WTC11 (cell line): Measurements from ENCODE around the gene RBM20. TPM values are rescaled to one million over a fixed set of nuclear protein-coding genes. Genes with fewer than 3 reads are reported as not detected.

Source experiments
- ATAC-seq: fragments of 200-7000 bp; cut with Tn5 transposase; 2 replicates; pipeline ENCODE4 v1.10.0; 2021; ENCODE audit warnings: mild to moderate bottlenecking, moderate library complexity
- CTCF ChIA-PET: fragments of 300-600 bp; sonication (Branson Sonifier 250); formaldehyde crosslinking; loops from one replicate; lab custom pipeline; 2021; ENCODE audit warnings: antibody characterized with exemption; lab: Charles Lee
- POLR2A ChIA-PET: fragments of 350-600 bp; sonication (Branson Sonifier 250); formaldehyde crosslinking; loops from one replicate; lab custom pipeline; 2021; ENCODE audit warnings: antibody characterized with exemption; lab: Charles Lee
- DNase-seq: peaks from one replicate; pipeline ENCODE4 v3.0.0; 2021; ENCODE audit warnings: low spot score
- H3K27ac Mint-ChIP-seq: 2 replicates; pipeline ENCODE4 v1.8.0; 2021; ENCODE audit warnings: mixed read lengths
- H3K27me3 Mint-ChIP-seq: 2 replicates; pipeline ENCODE4 v1.8.0; 2021; ENCODE audit warnings: low read depth, mild to moderate bottlenecking, moderate library complexity, mixed read lengths
- H3K36me3 Mint-ChIP-seq: 2 replicates; pipeline ENCODE4 v1.8.0; 2021; ENCODE audit warnings: mixed read lengths
- H3K4me1 Mint-ChIP-seq: 2 replicates; pipeline ENCODE4 v1.8.0; 2022; ENCODE audit warnings: mixed read lengths
- H3K4me3 Mint-ChIP-seq: 2 replicates; pipeline ENCODE4 v1.8.0; 2021; ENCODE audit warnings: mild to moderate bottlenecking, moderate library complexity, mixed read lengths
- H3K9me3 Mint-ChIP-seq: 2 replicates; pipeline ENCODE4 v1.8.0; 2021; ENCODE audit warnings: mixed read lengths
- ATF2 ChIP-seq: sonication (generic); formaldehyde crosslinking; IDR thresholded peaks from 2 replicates; pipeline ENCODE4 v1.8.1; 2022; ENCODE audit warnings: low read depth, missing genetic modification reagents, borderline replicate concordance
- ATF3 ChIP-seq: sonication (generic); formaldehyde crosslinking; conservative IDR thresholded peaks from 2 replicates; pipeline ENCODE4 v1.8.1; 2022; ENCODE audit warnings: mild to moderate bottlenecking, missing genetic modification reagents
- ATF6 ChIP-seq: sonication (generic); formaldehyde crosslinking; IDR thresholded peaks from 2 replicates; pipeline ENCODE4 v1.8.1; 2023; ENCODE audit warnings: mild to moderate bottlenecking, missing genetic modification reagents
- CBFB ChIP-seq: sonication (generic); formaldehyde crosslinking; IDR thresholded peaks from 2 replicates; pipeline ENCODE4 v1.8.1; 2022; ENCODE audit warnings: mild to moderate bottlenecking, low read depth, missing genetic modification reagents
- CREB1 ChIP-seq: sonication (generic); formaldehyde crosslinking; IDR thresholded peaks from 2 replicates; pipeline ENCODE4 v1.8.0; 2023; ENCODE audit warnings: mild to moderate bottlenecking, missing genetic modification reagents
- CTCF ChIP-seq: fragments of 200-600 bp; IDR thresholded peaks from 2 replicates; pipeline ENCODE4 v1.8.0; 2022; ENCODE audit warnings: antibody characterized with exemption
- EMX1 ChIP-seq: fragments of 250-450 bp; sonication (Bioruptor Pico); IDR thresholded peaks from 2 replicates; pipeline ENCODE4 v1.8.0; 2021; ENCODE audit warnings: mild to moderate bottlenecking
- ERG ChIP-seq: fragments of 250-450 bp; sonication (Bioruptor Pico); IDR thresholded peaks from 2 replicates; pipeline ENCODE4 v1.8.0; 2021; ENCODE audit warnings: mild to moderate bottlenecking
- ESRRA ChIP-seq: sonication (generic); formaldehyde crosslinking; IDR thresholded peaks from 2 replicates; pipeline ENCODE4 v1.8.1; 2022; ENCODE audit warnings: mild to moderate bottlenecking, missing genetic modification reagents, borderline replicate concordance
- ETV6 ChIP-seq: sonication (generic); formaldehyde crosslinking; IDR thresholded peaks from 2 replicates; pipeline ENCODE4 v1.8.1; 2022; ENCODE audit warnings: mild to moderate bottlenecking, missing genetic modification reagents
- GABPB1 ChIP-seq: sonication (generic); formaldehyde crosslinking; IDR thresholded peaks from 2 replicates; pipeline ENCODE4 v1.8.1; 2023; ENCODE audit warnings: mild to moderate bottlenecking, missing genetic modification reagents
- HMGA2 ChIP-seq: fragments of 250-450 bp; sonication (Bioruptor Pico); IDR thresholded peaks from 2 replicates; pipeline ENCODE4 v1.4.0; 2021; ENCODE audit warnings: mild to moderate bottlenecking, moderate library complexity
- IRF2 ChIP-seq: sonication (generic); formaldehyde crosslinking; IDR thresholded peaks from 2 replicates; pipeline ENCODE4 v1.8.0; 2022; ENCODE audit warnings: low read depth, missing genetic modification reagents, borderline replicate concordance
- MXD4 ChIP-seq: fragments of 250-450 bp; sonication (Bioruptor Pico); IDR thresholded peaks from 2 replicates; pipeline ENCODE4 v1.8.0; 2021; ENCODE audit warnings: mild to moderate bottlenecking, moderate library complexity, borderline replicate concordance
- NFE2L1 ChIP-seq: sonication (generic); formaldehyde crosslinking; IDR thresholded peaks from 2 replicates; pipeline ENCODE4 v1.8.1; 2023; ENCODE audit warnings: missing genetic modification reagents
- NR1H2 ChIP-seq: sonication (generic); formaldehyde crosslinking; IDR thresholded peaks from 2 replicates; pipeline ENCODE4 v1.9.0; 2021; ENCODE audit warnings: mild to moderate bottlenecking, moderate library complexity, missing genetic modification reagents
- NR2C2 ChIP-seq: sonication (generic); formaldehyde crosslinking; IDR thresholded peaks from 2 replicates; pipeline ENCODE4 v1.8.0; 2022; ENCODE audit warnings: mild to moderate bottlenecking, missing genetic modification reagents
- NR3C1 ChIP-seq: sonication (generic); formaldehyde crosslinking; conservative IDR thresholded peaks from 2 replicates; pipeline ENCODE4 v1.8.1; 2023; ENCODE audit warnings: low read depth, mild to moderate bottlenecking, missing genetic modification reagents
- SOX15 ChIP-seq: fragments of 250-450 bp; sonication (Bioruptor Pico); IDR thresholded peaks from 2 replicates; pipeline ENCODE4 v1.9.0; 2021; ENCODE audit warnings: mild to moderate bottlenecking
- STAT6 ChIP-seq: sonication (generic); formaldehyde crosslinking; conservative IDR thresholded peaks from 2 replicates; pipeline ENCODE4 v1.8.1; 2023; ENCODE audit warnings: mild to moderate bottlenecking, low read depth, missing genetic modification reagents, moderate library complexity
- TEAD4 ChIP-seq: sonication (generic); formaldehyde crosslinking; IDR thresholded peaks from 2 replicates; pipeline ENCODE4 v1.8.0; 2022; ENCODE audit warnings: mild to moderate bottlenecking, missing genetic modification reagents
- TP53 ChIP-seq: sonication (generic); formaldehyde crosslinking; IDR thresholded peaks from 2 replicates; pipeline ENCODE4 v1.8.1; 2023; ENCODE audit warnings: mild to moderate bottlenecking, missing genetic modification reagents
- ZBTB43 ChIP-seq: sonication (generic); formaldehyde crosslinking; IDR thresholded peaks from 2 replicates; pipeline ENCODE4 v1.8.1; 2023; ENCODE audit warnings: mild to moderate bottlenecking, missing genetic modification reagents
- ZNF219 ChIP-seq: sonication (generic); formaldehyde crosslinking; IDR thresholded peaks from 2 replicates; pipeline ENCODE4 v1.8.0; 2023; ENCODE audit warnings: missing genetic modification reagents, mild to moderate bottlenecking, borderline replicate concordance
- ZNF396 ChIP-seq: fragments of 250-450 bp; sonication (Bioruptor Pico); IDR thresholded peaks from 2 replicates; pipeline ENCODE4 v1.8.0; 2021; ENCODE audit warnings: mild to moderate bottlenecking, moderate library complexity, borderline replicate concordance
- total RNA-seq: library from RNA; stranded (reverse); gene quantifications from 3 replicates; pipeline ENCODE4 v1.2.3, GENCODE V29; 2021

The RBM20 gene
- total RNA-seq, 1 experiment from 2014 or later: 0.52 TPM

GRCh38 chr10:110709444-110709828 is 65.3 kb downstream of the RBM20 start:
- POLR2A ChIA-PET: no interaction called here
- Mint-ChIP-seq H3K27ac (no peak overlapping the region), H3K27me3 (no peaks in the 10 kb centered on the region), H3K4me1 (peaks cover 15% of the 10 kb centered on the region), H3K4me3 (no peak overlapping the region), H3K9me3 (no peaks in the 10 kb centered on the region), H3K36me3 (no peaks in the 10 kb centered on the region)
- TF ChIP-seq ZNF396 (CRISPR knock-in tag) (no peak), HMGA2 (CRISPR knock-in tag) (no peak), CBFB (CRISPR knock-in tag) (no peak), SOX15 (no peak), TEAD4 (CRISPR knock-in tag) (no peak), ZBTB43 (no peak), ETV6 (CRISPR knock-in tag) (no peak), EMX1 (no peak), TP53 (CRISPR knock-in tag) (no peak)
- CTCF ChIA-PET: no interaction called here
- DNase-seq (no peak), ATAC-seq (no peak)

- DNase-seq (no peak), ATAC-seq (no peak)
- no peaks in the 10 kb centered on the region for H3K36me3 Mint-ChIP-seq
- TF ChIP-seq ATF3 (CRISPR knock-in tag) (no peak), CTCF (no peak), NR3C1 (CRISPR knock-in tag) (no peak), STAT6 (CRISPR knock-in tag) (no peak), MXD4 (CRISPR knock-in tag) (no peak), ATF6 (CRISPR knock-in tag) (no peak), ZNF219 (CRISPR knock-in tag) (no peak), NFE2L1 (CRISPR knock-in tag) (no peak), ATF2 (CRISPR knock-in tag) (no peak), GABPB1 (CRISPR knock-in tag) (no peak), ERG (CRISPR knock-in tag) (no peak), CREB1 (no peak), NR1H2 (CRISPR knock-in tag) (no peak), NR2C2 (no peak), ESRRA (CRISPR knock-in tag) (no peak), IRF2 (CRISPR knock-in tag) (no peak)
Observed at GRCh38 chr10:110709964-110710587, 65.9 kb downstream of the RBM20 start.

More at GRCh38 chr10:110709964-110710587, 65.9 kb downstream of the RBM20 start:
- Mint-ChIP-seq H3K9me3 (no peaks in the 10 kb centered on the region), H3K27ac (no peak overlapping the region), H3K27me3 (no peaks in the 10 kb centered on the region), H3K4me1 (peaks cover 15% of the 10 kb centered on the region), H3K4me3 (no peak overlapping the region)
- ChIA-PET CTCF (interaction anchor here (0.9 to 1.7 kb wide), 2 partner anchors 29 to 99 kb away, joined by 3 read pairs; no protein-coding TSS in a partner anchor), POLR2A (no interaction called here)
